ENCODE measurements around the gene FOXO1. TPM values are rescaled to one million over a fixed set of nuclear protein-coding genes. Genes with fewer than 3 reads are reported as not detected.

The FOXO1 gene
- total RNA-seq (2016; rRNA removed; fragmentation: Illumina TruSeq; extraction: Trizol) (8.1 and 13.8 TPM in 2 replicates), polyA plus RNA-seq (2011; rRNA removed) (10.9 and 13.1 TPM in 2 replicates), polyA minus RNA-seq (2011; rRNA and poly(A)+ RNA removed; ENCODE audit: low replicate concordance) (4.3 and 53.3 TPM in 2 replicates), Bru-seq, nascent RNA (percentile 90 among the genes with signal in this experiment), BruChase-seq, experiment 1, labeled RNA remaining after a 6-hour chase (percentile 76 among the genes with signal in this experiment), BruChase-seq, experiment 2, labeled RNA remaining after a 2-hour chase (percentile 86 among the genes with signal in this experiment)
- total RNA-seq (2016; cell fraction: cytosol; rRNA removed; fragmentation: Illumina TruSeq; extraction: Trizol; ENCODE audit: low read depth) = 16.8 and 17.8 TPM in 2 replicates
- 7.8 and 12.3 TPM in 2 replicates for total RNA-seq (2016; cell fraction: insoluble cytoplasmic fraction; rRNA removed; fragmentation: Illumina TruSeq; extraction: Trizol)
- 15.3 and 15.4 TPM in 2 replicates for total RNA-seq (2016; cell fraction: membrane; rRNA removed; fragmentation: Illumina TruSeq; extraction: Trizol)
- total RNA-seq (2016; cell fraction: nucleus; rRNA removed; fragmentation: Illumina TruSeq; extraction: Trizol) = 14.4 and 14.7 TPM in 2 replicates
- 8.3 and 8.4 TPM in 2 replicates for polyA plus RNA-seq (2011; cell fraction: cytosol; rRNA removed)
- polyA plus RNA-seq (2011; cell fraction: nucleus; rRNA removed) = 12.9 and 17.5 TPM in 2 replicates
- polyA plus RNA-seq (2012) = 8.8 and 12.0 TPM in 2 replicates
- 0.25 TPM in 2 replicates for polyA plus RNA-seq (2016; cell fraction: cytosol; fragmentation: Illumina TruSeq; extraction: Trizol; ENCODE audit: low read depth)
- polyA plus RNA-seq (2016; cell fraction: insoluble cytoplasmic fraction; fragmentation: Illumina TruSeq; extraction: Trizol; ENCODE audit: low read depth) = 10.3 and 10.9 TPM in 2 replicates
- polyA plus RNA-seq (2016; cell fraction: membrane; fragmentation: Illumina TruSeq; extraction: Trizol; ENCODE audit: low read depth) = 1.5 and 2.0 TPM in 2 replicates
- polyA plus RNA-seq (2016; cell fraction: nucleus; fragmentation: Illumina TruSeq; extraction: Trizol; ENCODE audit: insufficient read depth, low read depth) = 9.4 and 9.9 TPM in 2 replicates
- 28.8 and 31.7 TPM in 2 replicates for polyA minus RNA-seq (2011; cell fraction: cytosol; rRNA and poly(A)+ RNA removed)
- polyA minus RNA-seq (2011; cell fraction: nucleus; rRNA and poly(A)+ RNA removed) = 63.8 and 73.3 TPM in 2 replicates
- long read RNA-seq, experiment 1, partial matches to known transcripts = 1 of 2 reads
- long read RNA-seq, experiment 1, other reads (novel, unspliced or antisense) = 1 of 2 reads
- long read RNA-seq, experiment 2, full-length matches to known transcripts = 1 of 50 reads
- long read RNA-seq, experiment 2, partial matches to known transcripts = 0 of 50 reads
- long read RNA-seq, experiment 2, other reads (novel, unspliced or antisense) = 49 of 50 reads

GRCh38 chr13:40666045-40666932 is at the start of gene FOXO1:
Gene FOXO1 (minus strand): TSS chr13:40666641. CDS start chr13:40666212, 429 bp downstream.
- ATAC-seq (peak; percentile 77), DNase-seq (ENCODE audit: low spot score) (peak; percentile 51), FAIRE-seq (no peak)
- Histone ChIP-seq H3K9me3 (ENCODE audit: low read length) (no peaks in the 10 kb centered on the region), H3K79me2 (ENCODE audit: insufficient read depth, low read length) (peaks cover 47% of the 10 kb centered on the region), H3K27me3 (ENCODE audit: control insufficient read depth in 1 of 2, insufficient read depth in 2 of 2, low read length in 2 of 2) (no peaks in the 10 kb centered on the region; a peak in 1 of 5 replicates), H4K20me1 (ENCODE audit: insufficient read depth, low read length) (peaks cover 31% of the 10 kb centered on the region), H3K9ac (ENCODE audit: insufficient read depth, low read depth, low read length) (peak within 1 kb of the TSS; percentile 94), H3K4me3 (replicated peaks in 1 of 3; ENCODE audit: insufficient read depth in 1 of 3, low read depth in 2 of 3, low read length in 3 of 3) (peak within 1 kb of the TSS; percentile 96 to 99 (median 99)), H3K27ac (ENCODE audit: extremely low read length, insufficient read depth, low read length) (peak within 1 kb of the TSS; percentile 88), H3K36me3 (replicated peaks in 1 of 2; ENCODE audit: control insufficient read depth in 1 of 2, insufficient read depth in 2 of 2, low read length in 2 of 2) (no peaks in the 10 kb centered on the region), H3K4me2 (ENCODE audit: low read depth, low read length) (peak within 1 kb of the TSS; percentile 78), H2AFZ (ENCODE audit: low read length) (no peak within 1 kb of the TSS), H3K4me1 (ENCODE audit: insufficient read depth, low read length) (peaks cover 43% of the 10 kb centered on the region)
- intact Hi-C loops (cut with micrococcal nuclease; ENCODE audit: unreplicated experiment) (loop anchor here (2.0 to 5.0 kb wide), 2 partner anchors 101 to 106 kb away; partner anchors contain the start of gene MRPS31), in situ Hi-C loops (cut with HindIII; ENCODE audit: extremely low pct_ligation_motif_present, low pct_unique_long_range_greater_than_20kb) (loop anchor here (5.0 to 10.0 kb wide), 2 partner anchors 104 to 331 kb away; no protein-coding TSS in a partner anchor)
- WGBS (ENCODE audit: low lambda C conversion rate) = 2% methylated on average over 53 of the region's 108 CpGs
- ChIA-PET CTCF (ENCODE audit: low intra/inter-chr PET ratio, low total read pairs) (no interaction called here), POLR2A (interaction anchor here (1.2 to 2.4 kb wide), 2 partner anchors 97 to 102 kb away, joined by 3 to 13 read pairs; no protein-coding TSS in a partner anchor)
- no TSS peak for BruUV-seq (replicated peaks)
- TF ChIP-seq ATAD3A (CRISPR knock-in tag; IDR thresholded peaks at IDR 0.05) (no peak), TCF12 (IDR thresholded peaks at IDR 0.05) (no peak), TCF12 (CRISPR knock-in tag; IDR thresholded peaks at IDR 0.05) (peak; percentile 55; the same call in 1 of the 2 replicates), TARDBP (CRISPR knock-in tag; IDR thresholded peaks at IDR 0.05) (peak; percentile 10; the same call in 1 of the 2 replicates), ZNF557 (CRISPR knock-in tag; IDR thresholded peaks at IDR 0.05) (no peak), ZNF446 (CRISPR knock-in tag; IDR thresholded peaks at IDR 0.05) (0 out of 2 replicates have a peak, but pooled peaks have one; percentile 46), KAT2B (IDR thresholded peaks at IDR 0.05; ENCODE audit: borderline replicate concordance, low read depth, low read length) (no peak), SAP130 (CRISPR knock-in tag; IDR thresholded peaks at IDR 0.05; ENCODE audit: low read depth) (peak; percentile 74), MAX (IDR thresholded peaks at IDR 0.05) (no peak), MNT (IDR thresholded peaks at IDR 0.05) (peak; percentile 40; the same call in 1 of the 2 replicates), ZMAT3 (CRISPR knock-in tag; conservative IDR thresholded peaks at IDR 0.05) (peak; percentile 43; the same call in 1 of the 2 replicates), ZNF644 (CRISPR knock-in tag; IDR thresholded peaks at IDR 0.05; ENCODE audit: low read depth) (no peak), PRMT3 (CRISPR knock-in tag; IDR thresholded peaks at IDR 0.05; ENCODE audit: borderline replicate concordance, low read depth) (0 out of 2 replicates have a peak, but pooled peaks have one; percentile 59), KLF6 (CRISPR knock-in tag; IDR thresholded peaks at IDR 0.05) (peak; percentile 36; the same call in 1 of the 2 replicates)
